NOMO-1 treated with DMSO at 0.1 percent for 48 hours (cell line): ENCODE data around the gene MZT2B.
"Not testable (repeated sequence)": the region's sequence is repeated elsewhere in the genome, so short reads cannot be mapped to it uniquely, and the experiment has no call there.

Experiments used
- DNase-seq: peaks from one replicate; lab custom pipeline; 2025; ENCODE audit not compliant: unreplicated experiment; lab: John Stamatoyannopoulos, UW

The MZT2B gene

GRCh38 chr2:130202518-130202917 is 20.5 kb downstream of the MZT2B start:
- peak; percentile 12 for DNase-seq

- not testable (repeated sequence) for DNase-seq
Measured at GRCh38 chr2:130203150-130203549, 21.1 kb downstream of the MZT2B start.

- not testable (repeated sequence) for DNase-seq
Measured at GRCh38 chr2:130207051-130207450, 25.0 kb downstream of the MZT2B start.

DNA sequence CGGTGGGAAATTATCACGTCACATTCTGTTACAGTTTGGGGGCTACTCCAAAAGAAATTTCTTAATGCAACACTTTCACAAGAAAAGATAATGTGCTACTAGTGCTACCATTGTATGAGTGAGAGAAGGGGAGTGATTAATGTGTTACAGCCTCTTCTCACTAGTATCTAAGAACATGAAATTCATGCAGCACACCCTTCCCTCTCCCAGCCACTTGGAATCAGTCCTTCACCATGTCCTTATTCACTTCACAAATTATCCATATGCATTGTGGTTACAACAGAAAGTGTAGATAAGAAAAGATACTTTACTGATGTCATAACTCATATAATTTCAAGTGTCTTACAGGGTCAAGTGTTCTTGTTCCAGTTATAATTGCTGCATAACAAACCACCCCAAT is 37.1 kb downstream of the MZT2B start:
- DNase-seq, result not testable (repeated sequence)

- DNase-seq, result not testable (repeated sequence)
Measured at GRCh38 chr2:130220505-130220904, 38.4 kb downstream of the MZT2B start.

- DNase-seq, result not testable (repeated sequence)
Measured at GRCh38 chr2:130222523-130222922, 40.5 kb downstream of the MZT2B start.

- DNase-seq, result not testable (repeated sequence)
Measured at GRCh38 chr2:130228005-130228404, 45.9 kb downstream of the MZT2B start.

GRCh38 chr2:130228467-130229160 is 46.6 kb downstream of the MZT2B start:
- DNase-seq, result not testable (repeated sequence)

DNA sequence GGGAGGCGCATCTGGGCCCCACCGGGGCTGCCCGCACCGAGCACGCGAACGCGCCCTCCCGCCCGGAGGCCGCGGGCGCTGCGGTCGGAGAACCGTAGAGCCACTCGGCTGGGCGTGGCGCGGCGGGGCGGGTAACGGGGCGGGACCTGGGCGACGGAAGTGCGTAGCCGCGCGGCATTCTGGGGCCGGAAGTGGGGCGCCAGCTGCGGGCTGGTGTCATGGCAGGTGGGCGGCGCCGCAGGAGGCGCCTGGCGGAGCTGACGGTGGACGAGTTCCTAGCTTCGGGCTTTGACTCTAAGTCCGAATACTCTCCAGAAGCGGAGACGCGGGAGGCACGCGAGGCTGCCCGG is 47.1 kb downstream of the MZT2B start:
- DNase-seq, result not testable (repeated sequence)

DNA sequence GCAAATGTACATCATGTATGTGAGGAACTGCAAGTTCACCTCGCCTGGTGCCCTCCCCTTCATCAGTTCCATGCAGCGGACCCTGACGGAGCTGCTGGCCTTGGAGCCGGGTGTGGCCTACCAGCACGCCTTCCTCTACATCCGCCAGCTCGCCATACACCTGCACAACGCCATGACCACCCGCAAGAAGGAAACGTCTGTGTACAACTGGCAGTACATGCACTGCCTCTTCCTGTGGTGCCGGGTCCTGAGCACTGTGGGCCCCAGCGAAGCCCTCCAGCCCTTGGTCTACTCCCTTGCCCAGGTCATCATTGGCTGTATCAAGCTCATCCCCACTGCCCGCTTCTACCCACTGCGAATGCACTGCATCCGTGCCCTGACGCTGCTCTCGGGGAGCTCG is 48.3 kb downstream of the MZT2B start:
- not testable (repeated sequence) for DNase-seq

DNA sequence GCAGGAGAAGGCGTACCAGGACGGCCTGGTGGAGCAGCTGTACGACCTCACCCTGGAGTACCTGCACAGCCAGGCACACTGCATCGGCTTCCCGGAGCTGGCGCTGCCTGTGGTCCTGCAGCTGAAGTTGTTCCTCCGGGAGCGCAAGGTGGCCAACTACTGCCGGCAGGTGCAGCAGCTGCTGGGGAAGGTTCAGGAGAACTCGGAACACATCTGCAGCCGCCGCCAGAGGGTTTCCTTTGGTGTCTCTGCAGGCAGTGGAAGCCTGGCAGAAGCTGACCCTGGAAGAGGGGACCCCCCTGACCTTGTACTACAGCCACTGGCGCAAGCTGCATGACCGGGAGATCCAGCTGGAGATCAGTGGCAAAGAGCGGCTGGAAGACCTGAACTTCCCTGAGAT is 48.8 kb downstream of the MZT2B start:
- not testable (repeated sequence) for DNase-seq

GRCh38 chr2:130231656-130232055 is 49.6 kb downstream of the MZT2B start:
- DNase-seq, result no peak

- DNase-seq, result not testable (repeated sequence)
Measured at GRCh38 chr2:130233066-130233465, 51.0 kb downstream of the MZT2B start.

DNA sequence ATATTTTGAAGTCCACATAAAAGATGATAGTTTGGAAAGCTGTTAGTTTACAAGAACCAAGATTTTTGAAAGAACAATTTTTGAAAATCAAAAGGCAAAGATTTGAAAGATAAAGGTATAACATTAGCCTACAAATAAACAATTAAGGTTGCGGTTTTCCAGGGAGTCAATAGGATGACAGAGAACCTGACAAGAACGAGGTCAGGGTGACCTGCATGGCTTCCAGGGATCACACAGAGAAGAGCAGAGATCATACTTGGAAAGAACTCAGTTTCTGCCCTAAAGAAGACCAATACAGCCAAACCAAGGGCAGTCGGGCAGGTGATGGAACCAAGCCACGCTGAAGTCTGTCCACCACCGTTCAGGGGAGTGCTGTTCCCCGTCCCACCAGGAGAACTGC is 57.5 kb downstream of the MZT2B start:
- not testable (repeated sequence) for DNase-seq
